Neural cell (in vitro differentiated cells): Measurements from ENCODE around the gene TUBG1. TPM values are rescaled to one million over a fixed set of nuclear protein-coding genes. Genes with fewer than 3 reads are reported as not detected.

ENCODE experiments used
- H2AFZ ChIP-seq: fragments of 200-600, 300-800 bp; sonication (generic), shearing (Covaris generic); 2 replicates; pipeline ENCODE4 v1.6.0; 2014; ENCODE audit warnings: low read depth, mild to moderate bottlenecking, antibody characterized with exemption, low read length, moderate library complexity
- H3F3A ChIP-seq: fragments of 200-600 bp; shearing (Covaris generic); 2 replicates; pipeline ENCODE4 v1.6.1; 2016; ENCODE audit warnings: mild to moderate bottlenecking, moderate library complexity, mixed read lengths, antibody characterized with exemption, low read length; ENCODE audit not compliant: insufficient read depth, poor library complexity, severe bottlenecking
- H3K27ac ChIP-seq: fragments of 200-600, 300-800 bp; sonication (generic), shearing (Covaris generic); 2 replicates; pipeline ENCODE4 v1.5.1; 2014; ENCODE audit warnings: mild to moderate bottlenecking, low read length, moderate library complexity
- H3K27me3 ChIP-seq: fragments of 300-800, 200-600 bp; sonication (generic), shearing (Covaris generic); 2 replicates; pipeline ENCODE4 v1.6.0; 2014; ENCODE audit warnings: mild to moderate bottlenecking, low read depth, low read length, moderate library complexity; ENCODE audit not compliant: insufficient read depth
- H3K36me3 ChIP-seq: fragments of 300-800, 200-600 bp; sonication (generic), shearing (Covaris generic); 2 replicates; pipeline ENCODE4 v1.5.1; 2014; ENCODE audit warnings: mild to moderate bottlenecking, antibody characterized with exemption, low read length, moderate library complexity; ENCODE audit not compliant: insufficient read depth
- H3K4me2 ChIP-seq: fragments of 300-800, 200-600 bp; sonication (generic), shearing (Covaris generic); 2 replicates; pipeline ENCODE4 v1.6.0; 2014; ENCODE audit warnings: mild to moderate bottlenecking, low read length
- H3K4me3 ChIP-seq: fragments of 300-800, 200-600 bp; sonication (generic), shearing (Covaris generic); 2 replicates; pipeline ENCODE4 v1.5.1; 2014; ENCODE audit warnings: mild to moderate bottlenecking, low read length, moderate library complexity
- H3K79me2 ChIP-seq: fragments of 200-600 bp; shearing (Covaris generic); replicated peaks from 2 replicates; pipeline ENCODE4 v1.6.0; 2014; ENCODE audit warnings: mild to moderate bottlenecking, low read length, moderate library complexity; ENCODE audit not compliant: insufficient read depth
- H3K9ac ChIP-seq: fragments of 300-800, 200-600 bp; sonication (generic), shearing (Covaris generic); 2 replicates; pipeline ENCODE4 v1.6.1; 2016; ENCODE audit warnings: mild to moderate bottlenecking, low read length, mixed read lengths
- H3K9me2 ChIP-seq: fragments of 200-600 bp; shearing (Covaris generic); 2 replicates; pipeline ENCODE4 v1.6.1; 2016; ENCODE audit warnings: mild to moderate bottlenecking, low read length, mixed read lengths; ENCODE audit not compliant: insufficient read depth
- H3K9me3 ChIP-seq: fragments of 200-600, 300-800 bp; sonication (generic), shearing (Covaris generic); 2 replicates; pipeline ENCODE4 v1.6.1; 2016; ENCODE audit warnings: mild to moderate bottlenecking, mixed run types, low read length, moderate library complexity, mixed read lengths
- H4K20me1 ChIP-seq: fragments of 200-600 bp; shearing (Covaris generic); 2 replicates; pipeline ENCODE4 v1.6.1; 2016; ENCODE audit warnings: mild to moderate bottlenecking, mixed run types; ENCODE audit not compliant: insufficient read depth
- EP300 ChIP-seq: fragments of 450-650 bp; conservative IDR thresholded peaks from 2 replicates; pipeline ENCODE4 v1.6.1; 2014; ENCODE audit warnings: antibody characterized with exemption, mild to moderate bottlenecking, moderate library complexity; ENCODE audit not compliant: poor library complexity, severe bottlenecking
- EZH2 ChIP-seq: fragments of 200-600, 300-800 bp; shearing (Covaris generic), sonication (generic); IDR thresholded peaks from 2 replicates; pipeline ENCODE4 v1.6.1; 2014; ENCODE audit warnings: antibody characterized with exemption, low read length, borderline replicate concordance, mild to moderate bottlenecking; ENCODE audit not compliant: insufficient read depth, poor library complexity, severe bottlenecking
- MXI1 ChIP-seq: fragments of 450-650 bp; conservative IDR thresholded peaks from 2 replicates; pipeline ENCODE4 v1.6.1; 2014; ENCODE audit warnings: antibody characterized with exemption, mild to moderate bottlenecking; ENCODE audit not compliant: poor library complexity, severe bottlenecking
- POLR2AphosphoS5 ChIP-seq: IDR thresholded peaks from 2 replicates; pipeline ENCODE4 v1.6.1; 2012
- RAD21 ChIP-seq: fragments of 450-650 bp; conservative IDR thresholded peaks from 2 replicates; pipeline ENCODE4 v1.6.1; 2014; ENCODE audit warnings: antibody characterized with exemption, mild to moderate bottlenecking, moderate library complexity
- SMC3 ChIP-seq: fragments of 450-650 bp; conservative IDR thresholded peaks from 2 replicates; pipeline ENCODE4 v1.6.1; 2014; ENCODE audit warnings: antibody characterized with exemption, mild to moderate bottlenecking, moderate library complexity; ENCODE audit not compliant: poor library complexity
- TAF1 ChIP-seq: IDR thresholded peaks from 2 replicates; pipeline ENCODE4 v1.6.1; 2012; ENCODE audit warnings: low read depth
- polyA plus RNA-seq: library from polyadenylated mRNA; depleted of rRNA; stranded (reverse); fragments of >200 nt; gene quantifications from 2 replicates; pipeline ENCODE4 v1.2.3, GENCODE V29; 2014
- TF ChIP-seq, protein P1 (sequence below): IDR thresholded peaks from 2 replicates; pipeline ENCODE4 v1.6.1; 2012; ENCODE audit warnings: borderline replicate concordance
- TF ChIP-seq, protein P2 (sequence below): fragments of 450-650 bp; IDR thresholded peaks from 2 replicates; pipeline ENCODE4 v1.5.1; 2014; ENCODE audit warnings: antibody characterized with exemption, mild to moderate bottlenecking, moderate library complexity; ENCODE audit not compliant: poor library complexity, severe bottlenecking

Gene TUBG1
- polyA plus RNA-seq, 1 donor from 2014 or later: 14.2 TPM

- Histone ChIP-seq H3K79me2 (no peaks in the 10 kb centered on the region), H3K9ac (no peak overlapping the region), H3K36me3 (no peaks in the 10 kb centered on the region), H3K9me2 (no peaks in the 10 kb centered on the region), H4K20me1 (no peaks in the 10 kb centered on the region), H2AFZ (no peak overlapping the region), H3F3A (no peaks in the 10 kb centered on the region), H3K9me3 (no peaks in the 10 kb centered on the region), H3K4me3 (no peak overlapping the region), H3K27ac (no peak overlapping the region), H3K4me2 (no peak overlapping the region), H3K27me3 (no peaks in the 10 kb centered on the region)
- TF ChIP-seq, protein P1, sequence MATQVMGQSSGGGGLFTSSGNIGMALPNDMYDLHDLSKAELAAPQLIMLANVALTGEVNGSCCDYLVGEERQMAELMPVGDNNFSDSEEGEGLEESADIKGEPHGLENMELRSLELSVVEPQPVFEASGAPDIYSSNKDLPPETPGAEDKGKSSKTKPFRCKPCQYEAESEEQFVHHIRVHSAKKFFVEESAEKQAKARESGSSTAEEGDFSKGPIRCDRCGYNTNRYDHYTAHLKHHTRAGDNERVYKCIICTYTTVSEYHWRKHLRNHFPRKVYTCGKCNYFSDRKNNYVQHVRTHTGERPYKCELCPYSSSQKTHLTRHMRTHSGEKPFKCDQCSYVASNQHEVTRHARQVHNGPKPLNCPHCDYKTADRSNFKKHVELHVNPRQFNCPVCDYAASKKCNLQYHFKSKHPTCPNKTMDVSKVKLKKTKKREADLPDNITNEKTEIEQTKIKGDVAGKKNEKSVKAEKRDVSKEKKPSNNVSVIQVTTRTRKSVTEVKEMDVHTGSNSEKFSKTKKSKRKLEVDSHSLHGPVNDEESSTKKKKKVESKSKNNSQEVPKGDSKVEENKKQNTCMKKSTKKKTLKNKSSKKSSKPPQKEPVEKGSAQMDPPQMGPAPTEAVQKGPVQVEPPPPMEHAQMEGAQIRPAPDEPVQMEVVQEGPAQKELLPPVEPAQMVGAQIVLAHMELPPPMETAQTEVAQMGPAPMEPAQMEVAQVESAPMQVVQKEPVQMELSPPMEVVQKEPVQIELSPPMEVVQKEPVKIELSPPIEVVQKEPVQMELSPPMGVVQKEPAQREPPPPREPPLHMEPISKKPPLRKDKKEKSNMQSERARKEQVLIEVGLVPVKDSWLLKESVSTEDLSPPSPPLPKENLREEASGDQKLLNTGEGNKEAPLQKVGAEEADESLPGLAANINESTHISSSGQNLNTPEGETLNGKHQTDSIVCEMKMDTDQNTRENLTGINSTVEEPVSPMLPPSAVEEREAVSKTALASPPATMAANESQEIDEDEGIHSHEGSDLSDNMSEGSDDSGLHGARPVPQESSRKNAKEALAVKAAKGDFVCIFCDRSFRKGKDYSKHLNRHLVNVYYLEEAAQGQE: no peak
- no peak for TF ChIP-seq POLR2AphosphoS5
- TF ChIP-seq, protein P2, sequence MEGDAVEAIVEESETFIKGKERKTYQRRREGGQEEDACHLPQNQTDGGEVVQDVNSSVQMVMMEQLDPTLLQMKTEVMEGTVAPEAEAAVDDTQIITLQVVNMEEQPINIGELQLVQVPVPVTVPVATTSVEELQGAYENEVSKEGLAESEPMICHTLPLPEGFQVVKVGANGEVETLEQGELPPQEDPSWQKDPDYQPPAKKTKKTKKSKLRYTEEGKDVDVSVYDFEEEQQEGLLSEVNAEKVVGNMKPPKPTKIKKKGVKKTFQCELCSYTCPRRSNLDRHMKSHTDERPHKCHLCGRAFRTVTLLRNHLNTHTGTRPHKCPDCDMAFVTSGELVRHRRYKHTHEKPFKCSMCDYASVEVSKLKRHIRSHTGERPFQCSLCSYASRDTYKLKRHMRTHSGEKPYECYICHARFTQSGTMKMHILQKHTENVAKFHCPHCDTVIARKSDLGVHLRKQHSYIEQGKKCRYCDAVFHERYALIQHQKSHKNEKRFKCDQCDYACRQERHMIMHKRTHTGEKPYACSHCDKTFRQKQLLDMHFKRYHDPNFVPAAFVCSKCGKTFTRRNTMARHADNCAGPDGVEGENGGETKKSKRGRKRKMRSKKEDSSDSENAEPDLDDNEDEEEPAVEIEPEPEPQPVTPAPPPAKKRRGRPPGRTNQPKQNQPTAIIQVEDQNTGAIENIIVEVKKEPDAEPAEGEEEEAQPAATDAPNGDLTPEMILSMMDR: no peak
- TF ChIP-seq EP300: no peak
Observed at GRCh38 chr17:42585353-42585752, 24.1 kb upstream of the TUBG1 start.

- Histone ChIP-seq H3K4me2 (no peak overlapping the region), H3F3A (no peaks in the 10 kb centered on the region), H3K79me2 (no peaks in the 10 kb centered on the region), H2AFZ (no peak overlapping the region), H3K9me3 (no peaks in the 10 kb centered on the region), H3K9me2 (no peaks in the 10 kb centered on the region), H3K4me3 (no peak overlapping the region), H3K27ac (no peak overlapping the region), H3K36me3 (no peaks in the 10 kb centered on the region), H3K27me3 (no peaks in the 10 kb centered on the region), H3K9ac (no peak overlapping the region), H4K20me1 (no peaks in the 10 kb centered on the region)
- TF ChIP-seq, protein P2: no peak
- no peak for TF ChIP-seq SMC3
- TF ChIP-seq, protein P1: no peak
- no peak for TF ChIP-seq RAD21
- TF ChIP-seq TAF1: no peak
- no peak for TF ChIP-seq MXI1
- no peak for TF ChIP-seq EP300
- no peak for TF ChIP-seq EZH2
- TF ChIP-seq POLR2AphosphoS5: no peak
Observed at GRCh38 chr17:42586514-42587230, 22.8 kb upstream of the TUBG1 start.
